Embryonic facial prominence (tissue), 1 donor: ENCODE measurements around the gene ANKS1A.
"Not testable (repeated sequence)": the region's sequence is repeated elsewhere in the genome, so short reads cannot be mapped to it uniquely, and the experiment has no call there.

Source experiments
- DNase-seq: peaks from one replicate; pipeline ENCODE4 v3.0.0-alpha.2; 2016; ENCODE audit errors: extremely low spot score

ANKS1A gene

DNA sequence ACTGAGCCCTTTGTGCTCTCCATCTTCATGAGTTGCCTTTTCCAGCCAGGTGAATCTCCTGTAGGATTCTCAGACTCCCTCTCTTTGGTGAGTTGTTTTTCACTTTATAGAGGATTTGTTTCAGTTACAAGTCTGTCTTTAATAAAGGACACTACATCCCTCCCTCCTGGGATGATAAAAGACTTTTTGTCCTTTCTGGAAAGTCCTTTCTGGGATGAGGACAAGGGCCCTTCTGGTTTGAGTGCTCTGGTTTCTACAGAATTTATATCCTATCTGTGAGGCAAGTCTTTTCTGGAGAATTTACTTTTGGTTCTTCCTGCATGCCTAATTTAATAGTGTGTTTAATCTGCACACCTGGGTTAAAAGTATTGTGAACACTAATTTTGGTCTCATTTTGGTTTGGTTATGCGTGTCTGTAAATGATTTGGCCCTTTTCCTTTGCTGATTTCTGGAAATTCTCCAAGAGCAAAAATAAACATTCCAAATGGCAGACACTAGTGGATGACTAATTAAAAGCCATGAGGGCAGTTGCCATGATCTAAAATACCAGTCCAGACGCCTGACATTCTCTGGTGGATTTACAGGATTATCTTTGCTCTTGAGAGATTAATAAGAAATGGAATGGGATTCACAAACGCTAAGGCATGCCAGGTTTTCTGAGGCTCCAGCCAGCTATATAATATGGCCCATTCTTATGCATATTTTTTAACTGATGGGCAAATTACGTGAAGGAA, 207.2 kb downstream of the ANKS1A start:
- no peak for DNase-seq

DNA sequence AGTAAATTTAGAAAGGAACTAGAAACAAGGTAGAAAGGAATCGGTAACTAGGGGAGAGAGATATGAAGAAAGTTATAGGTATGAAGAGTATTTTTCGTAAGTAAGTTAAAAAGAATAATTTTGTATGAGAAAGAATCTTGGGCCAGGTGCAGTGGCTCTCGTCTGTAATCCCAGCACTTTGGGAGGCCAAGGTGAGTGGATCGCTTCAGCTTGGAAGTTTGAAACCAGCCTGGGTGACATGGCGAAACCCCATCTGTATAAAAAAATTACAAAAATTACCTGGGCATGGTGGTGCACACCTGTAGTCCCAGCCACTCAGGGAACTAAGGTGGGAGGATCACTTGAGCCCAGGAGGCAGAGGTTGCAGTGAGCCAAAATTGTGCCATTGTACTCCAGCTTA, 210.1 kb downstream of the ANKS1A start:
- no peak for DNase-seq

GRCh38 chr6:35105078-35105477, 216.0 kb downstream of the ANKS1A start:
- DNase-seq: no peak

DNA sequence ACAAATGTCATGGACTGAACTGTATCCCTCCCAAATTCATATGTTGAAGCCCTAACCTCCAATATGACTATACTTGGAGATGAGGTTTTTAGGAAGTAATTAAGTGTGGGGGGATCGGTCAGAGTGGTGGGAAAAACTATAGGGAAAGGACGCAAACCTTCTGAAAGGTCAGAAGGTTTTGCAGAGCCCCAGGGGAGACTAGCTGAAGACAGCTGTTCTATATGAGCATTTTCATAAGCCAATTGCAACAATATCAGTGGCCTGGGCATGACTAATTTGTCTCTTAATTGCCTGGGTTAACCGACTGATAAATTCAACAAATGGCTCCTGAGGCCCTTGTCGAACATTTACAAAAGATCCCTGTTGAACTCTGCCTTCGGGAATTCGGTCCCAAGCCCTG, 217.0 kb downstream of the ANKS1A start:
- not testable (repeated sequence) for DNase-seq

DNA sequence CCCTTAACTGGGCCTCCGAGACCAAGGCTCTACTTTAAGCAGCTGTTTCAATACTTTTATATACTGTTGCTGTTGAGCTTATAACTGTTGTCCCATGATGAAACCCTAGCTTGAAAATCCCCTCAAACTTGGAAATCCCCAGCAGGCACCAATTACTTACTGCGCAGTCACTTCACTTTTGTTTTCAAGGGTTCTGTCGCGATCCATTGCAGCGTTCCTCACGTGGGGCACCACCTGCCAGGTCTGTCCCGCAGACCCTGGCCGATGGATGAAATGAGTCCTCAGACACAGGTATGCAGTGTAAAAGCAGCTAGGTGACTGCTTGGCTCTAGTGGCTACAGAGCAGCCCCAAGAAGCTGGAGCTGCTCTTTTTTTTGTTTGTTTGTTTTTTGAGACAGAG, 218.2 kb downstream of the ANKS1A start:
- not testable (repeated sequence) for DNase-seq

DNA sequence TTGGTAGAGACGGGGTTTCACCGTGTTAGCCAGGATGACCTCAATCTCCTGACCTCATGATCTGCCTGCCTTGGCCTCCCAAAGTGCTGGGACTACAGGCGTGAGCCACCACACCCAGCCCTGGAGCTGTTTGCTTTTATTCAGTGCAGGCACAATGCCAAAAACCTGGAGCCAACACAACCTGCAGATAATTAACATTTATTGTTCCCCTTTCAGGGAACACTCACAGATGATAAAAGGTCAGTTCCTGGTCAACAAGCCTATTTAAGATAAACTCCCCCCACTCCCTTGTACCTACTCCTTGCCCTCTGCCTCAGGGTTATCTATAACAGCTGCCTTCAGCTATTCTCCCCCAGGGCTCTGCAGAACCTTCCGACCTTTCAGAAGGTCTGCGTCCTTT, 218.7 kb downstream of the ANKS1A start:
- not testable (repeated sequence) for DNase-seq

- DNase-seq: no peak
Measured at GRCh38 chr6:35108309-35108885, 219.3 kb downstream of the ANKS1A start.

- no peak for DNase-seq
Measured at GRCh38 chr6:35120746-35121145, 231.7 kb downstream of the ANKS1A start.

DNA sequence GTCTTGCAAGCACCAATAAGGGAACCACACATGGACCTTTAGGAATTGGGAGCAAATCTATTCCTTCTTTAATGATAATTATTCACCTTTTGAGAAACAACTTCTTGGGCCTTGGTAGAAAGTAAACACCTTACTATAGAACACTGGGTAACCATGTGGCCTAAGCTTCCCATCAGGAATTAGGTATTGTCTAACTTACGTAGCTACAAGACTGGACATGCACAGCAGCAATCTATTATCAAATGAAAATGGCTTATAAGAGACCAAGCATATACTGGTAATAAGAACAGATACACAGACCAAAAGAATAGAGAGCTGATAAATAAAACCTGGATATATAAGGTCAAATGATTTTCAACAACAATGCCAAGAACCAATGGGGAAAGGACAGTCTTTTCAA, 235.3 kb downstream of the ANKS1A start:
- no peak for DNase-seq

- no peak for DNase-seq
Measured at GRCh38 chr6:35128042-35128441, 239.0 kb downstream of the ANKS1A start.

- no peak for DNase-seq
Measured at GRCh38 chr6:35128496-35128895, 239.4 kb downstream of the ANKS1A start.

GRCh38 chr6:35136185-35136584, 247.1 kb downstream of the ANKS1A start:
- DNase-seq: no peak

GRCh38 chr6:35138191-35138590, 249.1 kb downstream of the ANKS1A start:
- DNase-seq: not testable (repeated sequence)

GRCh38 chr6:35139470-35139869, 250.4 kb downstream of the ANKS1A start:
- DNase-seq: no peak

GRCh38 chr6:35139924-35140638, 251.0 kb downstream of the ANKS1A start:
- peak; percentile 60 for DNase-seq

GRCh38 chr6:35140639-35141006, 251.6 kb downstream of the ANKS1A start:
- no peak for DNase-seq
